Fibroblast of skin of scalp (primary cell): ENCODE measurements around the gene TEDC2. TPM values are rescaled to one million over a fixed set of nuclear protein-coding genes. Genes with fewer than 3 reads are reported as not detected.
"Not testable (repeated sequence)": the region's sequence is repeated elsewhere in the genome, so short reads cannot be mapped to it uniquely, and the experiment has no call there.

Source experiments
- DNase-seq: peaks from one replicate; pipeline ENCODE4 v3.0.0-alpha.2; 2013
- polyA plus RNA-seq, 2 experiments: library from polyadenylated mRNA; unstranded; fragments of 120-200 nt; gene quantifications; one replicate each; pipeline ENCODE4 v1.2.1, GENCODE V29; 2013; ENCODE audit not compliant: insufficient read length in 2 of 2

The TEDC2 gene, protein sequence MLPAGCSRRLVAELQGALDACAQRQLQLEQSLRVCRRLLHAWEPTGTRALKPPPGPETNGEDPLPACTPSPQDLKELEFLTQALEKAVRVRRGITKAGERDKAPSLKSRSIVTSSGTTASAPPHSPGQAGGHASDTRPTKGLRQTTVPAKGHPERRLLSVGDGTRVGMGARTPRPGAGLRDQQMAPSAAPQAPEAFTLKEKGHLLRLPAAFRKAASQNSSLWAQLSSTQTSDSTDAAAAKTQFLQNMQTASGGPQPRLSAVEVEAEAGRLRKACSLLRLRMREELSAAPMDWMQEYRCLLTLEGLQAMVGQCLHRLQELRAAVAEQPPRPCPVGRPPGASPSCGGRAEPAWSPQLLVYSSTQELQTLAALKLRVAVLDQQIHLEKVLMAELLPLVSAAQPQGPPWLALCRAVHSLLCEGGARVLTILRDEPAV
- 6.2 TPM for polyA plus RNA-seq (2013, experiment 1 of 2; ENCODE audit: insufficient read length)
- polyA plus RNA-seq (2013, experiment 2 of 2; ENCODE audit: insufficient read length) = 5.5 TPM

DNA sequence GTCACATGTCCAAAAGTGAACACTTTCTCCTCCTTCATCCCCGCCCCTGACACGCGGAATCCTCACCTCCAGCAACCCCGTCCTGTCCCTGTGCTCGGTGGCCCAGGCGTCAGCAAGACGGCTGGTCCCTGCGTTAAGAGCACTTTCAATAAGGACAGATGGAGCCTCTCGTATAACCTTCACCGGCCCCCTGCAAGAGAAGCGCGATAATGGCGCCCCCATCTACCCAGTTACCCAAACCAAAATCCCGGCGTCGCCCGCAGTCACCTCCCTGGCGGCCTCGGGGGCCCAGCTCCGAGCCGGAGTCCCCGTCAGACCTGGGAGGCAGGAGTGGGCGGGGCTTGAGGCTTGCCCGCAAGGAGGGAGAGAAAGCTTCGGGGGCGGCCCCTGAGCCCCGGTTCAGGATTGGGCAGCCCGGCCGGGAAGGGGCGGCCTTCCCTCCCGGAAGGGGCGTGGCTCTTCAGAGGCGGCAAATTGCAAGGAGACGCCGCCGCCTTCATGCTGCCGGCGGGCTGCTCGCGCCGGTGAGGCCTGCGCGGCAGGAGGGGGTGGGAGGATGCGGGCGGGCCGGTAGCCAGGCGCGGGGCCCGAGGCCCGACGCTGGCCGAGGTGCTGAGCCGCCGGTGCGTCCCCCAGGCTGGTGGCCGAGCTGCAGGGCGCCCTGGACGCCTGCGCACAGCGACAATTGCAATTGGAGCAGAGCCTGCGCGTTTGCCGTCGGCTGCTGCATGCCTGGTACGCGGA lies at the start of gene TEDC2:
TSS of gene TEDC2 (plus strand) at position 463 of the 744 bp plus-strand sequence. CDS start at position 499, 36 bp downstream.
- peak; percentile 92 for DNase-seq

DNA sequence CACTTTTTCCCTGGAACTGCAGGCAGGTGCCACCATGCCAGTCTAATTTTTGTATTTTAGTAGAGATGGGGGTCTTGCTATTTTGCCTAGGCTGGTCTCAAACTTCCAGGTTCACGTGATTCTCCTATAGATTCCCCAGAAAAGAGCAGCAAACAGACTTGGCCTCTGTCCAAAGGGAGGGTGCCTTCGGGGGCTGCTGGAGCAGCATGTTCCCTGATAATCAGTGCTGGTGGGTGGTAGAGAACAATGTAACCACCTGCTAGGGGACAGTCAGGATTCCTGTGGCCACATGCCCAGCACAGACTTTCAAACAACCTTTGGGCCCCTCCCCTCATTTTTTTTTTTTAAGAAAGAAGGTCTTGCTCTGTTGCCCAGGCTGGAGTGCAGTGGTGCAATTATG lies 44.8 kb upstream of the TEDC2 start:
- DNase-seq = no peak

DNA sequence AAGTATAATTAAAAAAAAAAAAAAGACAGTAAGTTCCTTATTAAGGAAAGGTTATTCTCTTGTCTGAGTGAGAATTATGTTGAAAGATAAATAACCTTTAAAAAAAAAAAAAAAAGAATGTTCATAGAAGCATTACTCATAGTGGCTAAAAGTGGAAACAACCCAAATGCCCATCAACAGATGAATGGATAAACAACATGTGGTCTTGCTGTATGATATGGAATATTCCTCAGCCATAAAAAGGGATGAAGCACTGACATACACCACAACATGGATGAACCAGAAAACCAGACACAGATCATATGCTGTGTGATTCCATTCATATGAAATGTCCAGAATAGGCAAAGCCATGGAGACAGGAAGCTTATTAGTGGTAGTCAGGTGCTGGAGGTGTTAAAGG lies 39.9 kb upstream of the TEDC2 start:
- DNase-seq = no peak

DNA sequence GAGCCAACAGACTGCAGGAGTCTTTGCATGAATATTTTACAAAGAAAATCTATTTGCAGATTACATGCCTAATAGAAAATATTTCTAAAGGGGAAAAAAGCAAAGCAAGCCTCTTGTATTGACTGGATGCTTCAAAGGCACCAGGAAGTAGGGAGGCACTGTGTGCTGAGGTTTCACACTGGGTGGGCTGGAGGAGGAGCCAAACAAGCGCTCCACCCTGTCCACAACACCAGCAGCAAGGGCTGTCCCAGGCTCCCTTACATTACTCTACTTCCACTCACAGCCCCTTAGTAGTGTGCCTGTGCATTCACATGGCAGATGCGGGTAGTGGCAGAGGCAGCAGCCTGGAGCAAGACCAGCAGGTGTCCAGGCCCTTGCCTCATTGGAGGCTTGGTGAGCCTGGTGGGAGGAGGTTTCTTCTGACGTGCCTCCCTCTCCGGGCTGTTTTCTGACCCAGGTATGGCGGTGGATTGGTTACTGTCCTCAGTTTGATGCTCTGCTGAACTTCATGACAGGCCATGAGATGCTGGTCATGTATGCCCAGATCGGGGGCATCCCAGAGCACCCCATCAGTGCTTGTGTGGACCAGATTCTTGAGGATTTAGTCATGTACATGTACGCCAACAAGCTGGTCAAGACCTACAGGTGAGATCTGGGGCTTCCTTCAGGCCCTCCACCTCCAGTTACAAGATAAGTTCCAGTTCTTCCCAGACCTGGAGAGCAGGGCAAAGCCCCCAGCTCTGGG lies 37.6 kb upstream of the TEDC2 start:
- no peak for DNase-seq

DNA sequence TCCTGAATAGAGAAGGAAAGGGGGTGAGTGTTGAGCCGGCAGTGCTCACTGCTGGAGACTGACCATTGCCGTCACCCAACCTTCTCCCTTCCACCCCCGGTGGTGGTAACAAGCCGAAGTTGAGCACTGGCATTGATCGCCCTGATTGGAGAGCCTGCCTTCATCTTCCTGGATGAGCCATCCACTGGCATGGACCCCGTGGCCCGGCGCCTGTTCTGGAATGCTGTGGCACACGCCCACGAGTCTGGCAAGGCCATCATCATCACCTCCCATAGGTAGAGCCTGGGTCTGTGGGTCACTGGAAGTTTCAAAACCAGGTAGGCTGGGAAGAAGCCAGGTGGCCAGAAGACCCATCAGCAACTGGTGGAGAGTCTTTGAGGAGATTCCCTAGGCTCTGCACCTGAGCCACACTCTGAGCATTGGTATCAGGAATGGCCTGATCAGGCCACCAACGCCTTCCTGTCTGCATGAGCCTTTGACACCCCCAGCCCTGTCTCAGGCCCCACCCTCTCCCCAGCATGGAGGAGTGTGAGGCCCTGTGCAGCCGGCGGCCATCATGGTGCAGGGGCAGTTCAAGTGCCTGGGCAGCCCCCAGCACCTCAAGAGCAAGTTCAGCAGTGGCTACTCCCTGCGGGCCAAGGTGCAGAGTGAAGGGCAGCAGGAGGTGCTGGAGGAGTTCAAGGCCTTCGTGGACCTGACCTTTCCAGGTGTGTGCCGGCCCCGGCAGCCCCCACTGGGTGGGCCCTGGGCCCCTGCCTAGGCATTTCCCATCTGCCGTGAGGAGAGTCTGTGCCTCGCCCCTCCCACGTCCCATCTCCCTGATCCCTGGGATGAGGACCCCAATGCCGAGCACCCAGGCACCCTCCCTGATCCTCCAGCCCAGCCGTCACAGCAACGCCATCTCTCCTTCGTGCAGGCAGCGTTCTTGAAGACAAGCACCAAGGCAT lies 35.6 kb upstream of the TEDC2 start:
- no peak for DNase-seq

DNA sequence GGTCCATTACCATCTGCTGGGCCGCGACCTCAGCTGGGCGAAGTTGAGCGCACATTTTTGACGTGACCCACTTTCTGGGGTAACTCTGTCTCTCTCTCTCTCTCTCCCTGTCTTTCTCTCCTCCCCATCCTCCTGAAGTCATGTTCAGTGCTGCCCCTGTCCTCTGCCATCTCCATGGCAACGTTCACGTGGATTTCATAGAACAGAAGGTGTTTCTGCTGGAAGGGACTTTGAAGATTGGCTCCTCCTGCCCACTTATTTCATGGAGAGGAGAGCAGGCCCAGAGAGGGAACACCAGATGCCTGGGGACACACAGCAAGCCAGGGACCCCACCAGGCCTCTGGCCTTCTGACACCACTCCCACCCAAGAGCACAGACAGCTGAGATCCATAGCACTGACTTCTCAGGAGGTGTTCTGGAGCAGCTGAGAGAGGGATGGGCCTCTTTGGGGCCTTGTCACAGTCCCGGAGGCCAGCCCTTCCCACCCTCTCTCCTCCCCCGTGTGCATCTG lies 34.8 kb upstream of the TEDC2 start:
- no peak for DNase-seq

DNA sequence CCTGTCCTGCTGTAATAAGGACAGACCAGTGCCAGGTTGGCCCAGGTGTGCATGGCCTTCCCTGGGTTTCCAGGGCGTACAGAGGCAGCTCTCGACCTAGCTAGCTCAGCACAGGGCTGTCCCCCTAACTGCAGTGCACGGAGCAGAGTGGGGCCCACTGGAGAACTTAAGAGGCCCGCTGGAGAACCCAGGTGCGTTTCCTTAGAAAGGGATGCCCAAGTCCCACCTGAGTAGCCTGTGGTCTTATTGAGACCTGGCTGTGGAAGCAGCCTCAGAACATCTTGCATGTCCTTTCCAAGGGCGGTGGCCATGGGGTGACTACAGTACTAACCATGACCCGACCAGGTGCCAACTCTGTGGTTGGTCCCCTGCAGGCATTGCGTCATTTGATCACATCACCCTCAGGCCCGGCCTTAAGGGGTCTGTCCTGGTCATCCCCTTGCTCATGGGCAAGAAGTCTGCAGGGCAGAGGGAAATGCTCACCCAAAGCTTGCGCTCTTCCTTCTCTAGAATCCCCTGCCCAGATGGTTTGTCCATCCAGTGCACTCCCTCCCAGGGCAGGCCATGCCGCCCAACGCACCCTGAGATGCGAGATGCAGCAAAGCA lies 34.0 kb upstream of the TEDC2 start:
- no peak for DNase-seq

DNA sequence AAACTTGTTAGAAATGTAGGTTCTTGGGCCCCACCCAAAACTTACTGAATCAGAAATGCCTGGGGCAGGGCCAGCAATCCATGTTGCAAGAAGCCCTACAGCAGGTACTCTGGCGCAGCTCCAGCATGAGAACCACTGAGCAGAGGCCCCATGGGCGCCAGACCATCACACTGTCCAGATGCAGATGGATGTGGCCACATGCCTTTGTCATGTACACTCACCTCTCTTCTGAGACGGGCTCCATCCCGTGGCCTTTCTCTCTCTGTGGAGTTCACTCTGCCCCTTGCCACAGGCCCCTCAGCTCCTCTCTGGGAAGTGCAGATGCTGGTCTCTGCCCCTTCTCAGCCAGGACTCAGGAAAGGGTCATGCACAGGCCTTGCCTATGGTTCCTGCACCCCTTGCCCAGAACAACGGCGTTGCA lies 33.0 kb upstream of the TEDC2 start:
- DNase-seq = no peak

DNA sequence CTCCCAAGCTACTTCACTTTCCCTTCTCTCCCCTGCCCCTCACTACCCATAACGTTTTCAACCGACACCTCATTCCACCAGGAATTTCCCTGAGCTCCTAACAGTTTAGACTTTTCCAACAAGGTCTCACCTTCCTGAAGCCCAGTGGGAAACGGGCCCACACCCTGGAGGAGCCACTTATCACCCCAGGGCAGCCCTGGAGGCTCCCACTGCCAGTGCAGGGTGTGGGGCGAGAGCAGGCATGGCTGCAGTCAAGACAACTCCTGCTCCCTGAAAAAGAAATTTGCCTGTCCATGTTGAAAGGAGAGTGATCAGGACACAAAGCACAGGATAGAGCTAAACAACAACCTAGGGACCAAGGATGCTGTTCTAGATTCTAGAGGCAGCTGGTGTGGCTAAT lies 32.4 kb upstream of the TEDC2 start:
- DNase-seq = no peak

DNA sequence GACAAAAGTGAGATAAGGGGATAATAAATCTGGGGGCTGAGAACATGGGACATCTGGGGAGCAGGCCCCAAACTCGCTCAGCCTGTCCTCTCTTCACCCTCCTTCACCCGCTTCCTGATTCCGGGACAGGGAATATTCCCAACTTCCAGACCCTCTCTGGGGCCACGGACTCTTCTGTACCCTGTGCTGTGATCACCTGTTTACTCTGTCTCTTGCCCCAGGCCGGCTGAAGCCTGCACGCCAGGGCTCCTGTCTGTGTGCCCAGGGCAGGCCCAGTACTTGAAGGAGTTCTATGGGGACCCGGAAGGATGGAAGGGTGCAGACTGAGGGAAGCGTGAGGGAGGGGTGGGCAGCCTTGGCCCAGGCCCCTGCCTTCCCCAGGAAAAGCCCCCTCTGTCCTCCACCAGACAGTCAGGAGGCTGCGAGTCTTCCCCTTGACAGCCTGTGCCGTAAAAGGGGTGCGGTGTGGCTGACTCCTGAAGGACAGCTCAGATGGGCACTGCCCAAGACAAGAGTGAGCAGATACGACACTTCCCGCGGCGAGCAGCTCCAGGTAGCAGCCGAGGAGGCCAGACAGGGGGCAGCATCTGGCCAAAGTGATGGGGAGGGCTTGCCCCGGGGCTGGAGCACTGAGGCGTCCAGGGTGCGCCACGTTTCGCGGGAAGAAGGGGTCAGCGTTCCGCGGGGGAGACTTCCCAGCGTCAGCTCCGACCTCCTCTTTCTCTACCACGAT lies 31.7 kb upstream of the TEDC2 start:
- peak; percentile 22 for DNase-seq

DNA sequence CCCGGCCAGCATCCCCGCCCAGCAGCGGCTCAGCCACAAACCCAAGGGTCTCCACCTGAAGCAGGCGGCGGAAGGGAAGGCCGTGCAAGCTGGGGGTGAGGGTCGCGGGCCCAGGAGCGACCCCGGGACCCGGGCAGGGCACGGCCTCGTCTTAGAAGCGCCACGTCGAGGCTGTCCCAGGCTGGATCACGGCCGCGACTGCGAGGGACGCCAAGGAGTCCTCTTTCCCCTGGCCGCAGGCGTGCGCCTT lies 31.2 kb upstream of the TEDC2 start:
- DNase-seq = no peak

DNA sequence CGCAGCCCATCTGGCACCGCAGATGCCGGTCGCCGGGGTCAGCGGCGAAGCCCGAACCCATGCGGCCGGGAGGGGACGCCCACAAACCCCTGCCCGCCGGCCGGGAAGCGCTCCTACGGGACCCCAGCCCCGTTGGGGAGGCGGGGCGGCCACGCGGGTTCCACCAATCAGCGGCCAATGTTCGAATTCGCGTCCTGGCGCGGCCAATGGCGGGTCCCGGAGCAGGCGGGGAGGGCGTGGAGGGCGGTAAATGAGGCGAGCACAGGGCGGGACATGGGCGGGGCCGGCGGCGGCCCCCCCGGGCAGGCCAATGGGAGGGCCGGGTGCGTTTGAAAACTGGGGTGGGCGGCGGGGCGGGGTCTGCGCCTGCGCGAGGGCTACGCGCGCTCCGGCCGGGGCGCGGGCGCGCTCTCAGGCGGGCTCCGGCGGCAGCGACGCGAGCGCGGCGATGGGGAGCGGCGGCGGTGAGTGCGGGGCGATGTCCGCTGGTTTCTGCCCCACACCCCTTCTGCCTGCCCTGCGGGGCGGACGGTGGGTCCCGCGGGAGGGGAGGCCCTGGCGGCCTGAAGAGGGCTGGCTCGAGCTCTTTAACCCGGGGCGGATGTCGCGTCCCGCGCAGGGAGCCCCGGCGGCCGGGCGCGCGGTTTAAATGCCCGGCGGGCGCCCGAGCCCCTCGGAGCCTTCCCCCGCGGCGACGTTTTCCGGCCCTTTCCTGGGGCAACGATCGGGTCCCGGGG lies 30.7 kb upstream of the TEDC2 start, which contains the start of gene CCNF:
TSS of gene CCNF (plus strand) at position 414 of the 737 bp plus-strand sequence. CDS start at position 449, 35 bp downstream.
- peak; percentile 96 for DNase-seq

DNA sequence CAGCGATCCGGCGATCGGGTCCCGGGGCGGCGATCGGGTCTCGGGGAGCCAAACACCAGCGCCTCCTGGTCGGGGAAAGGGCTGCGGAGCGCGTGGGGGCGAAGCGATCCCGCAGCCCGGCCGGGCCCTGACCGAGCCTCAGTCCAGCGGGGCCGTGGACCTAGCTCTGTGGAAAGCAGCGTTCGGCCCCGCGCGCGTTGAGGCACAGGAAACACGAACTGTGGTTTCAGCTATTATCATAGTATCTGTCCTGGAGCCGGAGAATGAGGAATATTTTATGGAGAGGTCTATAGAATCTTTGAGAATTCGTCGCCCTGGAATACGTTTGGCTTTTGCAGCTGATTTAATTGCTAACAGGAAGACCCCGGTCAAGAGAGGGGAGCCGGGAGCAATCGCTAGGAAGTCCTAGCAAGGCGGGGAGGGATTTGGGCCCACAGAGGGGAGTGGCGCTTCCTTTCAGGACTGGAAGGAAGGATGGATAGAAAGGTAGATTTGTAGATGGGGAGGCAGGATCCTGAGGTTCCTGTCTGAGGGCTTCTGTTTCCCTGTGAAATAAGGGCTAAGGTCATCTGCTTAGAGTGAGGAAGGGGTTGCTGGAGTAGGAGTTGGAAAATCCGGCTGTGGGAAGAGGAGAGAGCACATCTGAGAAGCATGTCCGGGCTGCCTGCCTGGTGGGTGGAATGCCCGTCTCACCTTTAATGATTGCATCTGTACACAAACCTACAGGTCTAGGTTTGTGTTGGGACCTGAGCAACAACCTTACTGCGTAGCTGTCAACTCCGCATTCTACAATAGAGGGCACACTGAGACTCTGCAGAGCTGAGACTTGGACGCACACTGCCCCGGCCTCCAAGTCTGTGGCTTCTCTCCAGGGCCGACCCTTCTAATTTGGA lies 29.9 kb upstream of the TEDC2 start:
- DNase-seq = no peak

DNA sequence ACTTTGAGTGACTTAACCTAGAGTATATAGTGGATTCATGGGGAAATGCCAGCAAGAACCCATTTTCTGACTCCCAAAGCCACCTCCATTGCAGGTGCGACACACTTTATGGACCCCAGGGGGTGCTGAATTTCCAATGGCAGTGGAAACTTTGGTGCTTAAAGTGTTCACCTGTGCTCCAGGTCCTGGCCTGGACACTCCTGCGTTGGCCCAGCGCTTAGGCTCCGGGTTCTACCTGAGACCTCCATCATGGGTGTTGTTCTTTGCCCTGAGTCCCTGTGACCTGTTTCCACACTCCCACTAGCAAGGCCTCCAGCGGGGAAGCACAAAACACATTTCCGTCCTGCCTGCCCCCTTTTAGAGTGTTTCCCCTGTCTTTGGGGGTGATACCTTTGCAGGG lies 27.6 kb upstream of the TEDC2 start:
- DNase-seq = no peak

DNA sequence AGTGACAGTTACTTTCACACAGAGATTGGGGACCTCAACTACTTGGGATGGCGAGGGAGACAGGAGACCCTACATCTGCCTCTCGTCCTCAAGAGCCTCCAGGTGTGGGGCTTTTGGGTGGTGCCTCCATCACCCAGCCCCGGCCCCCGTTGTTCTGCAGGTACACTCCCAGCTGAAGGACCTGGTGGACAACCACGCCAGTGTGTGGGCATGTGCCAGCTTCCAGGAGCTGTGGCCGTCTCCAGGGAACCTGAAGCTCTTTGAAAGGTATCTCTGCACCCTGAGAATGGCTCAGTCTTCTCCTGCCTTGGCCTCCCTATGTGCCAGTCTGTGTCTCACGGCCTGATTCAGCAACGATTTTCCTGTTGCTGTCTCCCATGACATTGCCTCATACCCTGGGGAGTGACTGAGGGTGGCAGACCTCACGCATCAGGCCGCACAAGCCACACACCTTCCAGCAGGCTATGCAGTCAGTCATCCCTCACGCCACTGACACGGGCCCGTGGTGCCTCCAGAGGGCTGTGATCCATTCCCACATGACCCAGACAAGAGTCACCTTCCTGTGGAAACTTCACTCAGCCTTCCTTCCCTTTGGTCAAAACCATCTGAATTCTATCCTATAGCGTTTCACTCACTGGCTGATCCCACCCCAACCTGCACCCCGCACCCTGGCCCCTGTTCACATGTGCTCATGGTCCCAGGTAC lies 27.0 kb upstream of the TEDC2 start:
- no peak for DNase-seq

DNA sequence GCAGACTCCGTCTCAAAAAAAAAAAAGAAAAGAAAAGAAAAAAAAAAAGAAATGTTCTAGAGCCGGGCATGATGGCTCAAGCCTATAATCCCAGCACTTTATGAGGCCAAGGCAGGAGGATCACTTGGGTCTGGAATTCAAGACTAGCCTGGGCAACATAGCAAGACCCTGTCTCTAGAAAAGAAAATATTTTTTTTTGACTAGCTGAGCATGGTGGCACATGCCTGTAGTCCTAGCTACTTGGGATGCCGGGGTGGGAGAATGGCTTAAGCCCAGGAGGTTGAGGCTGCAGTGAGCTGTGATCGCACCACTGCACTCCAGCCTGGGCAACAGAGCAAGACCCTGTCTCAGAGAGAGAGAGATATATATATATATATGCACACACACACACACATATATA lies 24.7 kb upstream of the TEDC2 start:
- DNase-seq = not testable (repeated sequence)

DNA sequence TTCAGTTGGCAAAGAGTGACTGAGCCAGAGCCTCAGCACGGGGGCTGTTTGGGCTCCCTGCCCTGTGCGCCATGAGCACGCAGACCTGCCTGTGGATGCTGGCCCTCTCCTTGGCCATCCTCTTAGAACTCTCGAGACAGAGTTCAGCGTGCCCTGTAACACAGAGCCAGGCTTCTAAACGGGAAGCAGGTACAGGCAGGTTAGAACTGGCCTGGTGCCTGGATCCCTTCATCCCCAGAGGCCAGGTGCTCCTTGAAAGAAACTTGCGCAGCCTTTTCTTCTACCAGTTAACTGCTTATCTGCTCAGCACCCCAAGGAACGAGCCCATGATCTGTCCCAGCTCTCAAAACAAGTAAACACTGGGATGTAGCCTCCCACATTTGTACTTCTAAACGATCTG lies 23.8 kb upstream of the TEDC2 start:
- no peak for DNase-seq
